ENCODE measurements around the gene TFRC. TPM values are rescaled to one million over a fixed set of nuclear protein-coding genes. Genes with fewer than 3 reads are reported as not detected.
"Not testable (repeated sequence)": the region's sequence is repeated elsewhere in the genome, so short reads cannot be mapped to it uniquely, and the experiment has no call there.

TFRC gene
- total RNA-seq, 1 donor from 2014 or later: 106 TPM

DNA sequence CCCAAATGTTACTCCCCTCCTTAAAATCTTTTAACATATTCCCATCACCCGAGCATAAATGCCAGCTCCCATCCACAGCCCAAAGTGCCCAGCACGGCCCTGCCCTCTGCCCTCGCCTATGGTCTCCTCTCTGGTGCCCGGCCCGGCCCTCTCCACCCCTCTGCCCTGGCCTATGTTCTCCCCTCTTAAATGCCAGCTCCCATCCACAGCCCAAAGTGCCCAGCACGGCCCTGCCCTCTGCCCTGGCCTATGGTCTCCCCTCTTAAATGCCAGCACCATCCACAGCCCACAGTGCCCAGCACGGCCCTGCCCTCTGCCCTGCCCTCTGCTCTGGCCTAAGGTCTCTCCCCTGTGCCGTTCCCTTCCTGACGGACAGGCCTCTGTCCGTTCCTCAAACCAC lies 76.6 kb downstream of the TFRC start:
- DNase-seq (ENCODE audit: low read depth): not testable (repeated sequence)

DNA sequence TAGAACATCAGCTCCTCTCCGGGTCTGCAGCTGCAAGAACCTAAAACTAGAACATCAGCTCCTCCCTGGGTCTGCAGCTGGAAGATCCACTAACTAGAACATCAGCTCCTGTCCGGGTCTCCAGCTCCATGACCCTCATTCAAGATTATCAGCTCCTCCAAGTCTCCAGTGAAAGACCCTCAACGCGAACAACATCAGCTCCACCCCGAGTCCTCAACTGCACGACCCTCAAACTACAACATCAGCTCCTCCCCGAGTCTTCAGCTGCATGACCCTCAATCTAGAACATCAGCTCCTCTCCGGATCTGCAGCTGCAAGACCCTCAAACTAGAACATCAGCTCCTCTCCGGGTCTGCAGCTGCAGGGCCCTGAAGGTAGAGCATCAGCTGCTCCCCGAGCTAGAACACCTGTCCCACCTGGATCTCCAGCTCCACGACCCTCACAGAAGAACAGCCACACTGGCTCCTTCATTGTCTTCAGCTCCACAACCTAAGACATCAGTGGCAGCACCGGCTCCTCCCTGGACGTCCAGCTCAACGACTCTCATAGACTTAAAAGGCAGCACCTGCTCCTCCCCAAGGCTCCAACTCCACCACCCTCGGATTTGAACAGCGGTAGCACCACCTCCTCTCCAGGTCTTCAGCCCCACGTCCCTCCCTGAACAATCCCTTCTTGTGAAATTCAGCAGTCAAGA lies 77.4 kb downstream of the TFRC start:
- not testable (repeated sequence) for DNase-seq (ENCODE audit: low read depth)

DNA sequence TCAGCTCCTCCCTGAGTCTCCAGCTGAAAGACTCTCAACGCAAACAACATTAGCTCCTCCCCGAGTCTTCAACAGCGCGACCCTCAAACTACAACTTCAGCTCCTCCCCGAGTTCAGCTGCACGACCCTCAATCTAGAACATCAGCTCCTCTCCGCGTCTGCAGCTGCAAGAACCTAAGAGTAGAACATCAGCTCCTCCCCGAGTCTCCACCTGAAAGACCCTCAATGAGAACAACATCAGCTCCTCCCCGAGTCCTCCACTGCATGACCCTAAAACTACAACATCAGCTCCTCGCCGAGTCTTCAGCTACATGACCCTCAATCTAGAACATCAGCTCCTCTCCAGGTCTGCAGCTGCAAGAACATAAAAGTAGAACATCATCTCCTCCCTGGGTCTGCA lies 78.3 kb downstream of the TFRC start:
- no peak for DNase-seq (ENCODE audit: low read depth)

DNA sequence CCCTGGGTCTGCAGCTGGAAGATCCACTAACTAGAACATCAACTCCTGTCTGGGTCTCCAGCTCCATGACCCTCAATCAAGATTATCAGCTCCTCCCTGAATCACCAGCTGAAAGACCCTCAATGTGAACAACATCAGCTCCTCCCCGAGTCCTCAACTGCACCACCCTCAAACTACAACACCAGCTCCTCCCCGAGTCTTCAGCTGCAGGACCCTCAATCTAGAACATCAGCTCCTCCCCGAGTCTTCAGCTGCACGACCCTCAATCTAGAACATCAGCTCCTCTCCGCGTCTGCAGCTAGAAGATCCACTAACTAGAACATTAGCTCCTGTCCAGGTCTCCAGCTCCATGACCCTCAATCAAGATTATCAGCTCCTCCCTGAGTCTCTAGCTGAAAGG lies 79.2 kb downstream of the TFRC start:
- not testable (repeated sequence) for DNase-seq (ENCODE audit: low read depth)

DNA sequence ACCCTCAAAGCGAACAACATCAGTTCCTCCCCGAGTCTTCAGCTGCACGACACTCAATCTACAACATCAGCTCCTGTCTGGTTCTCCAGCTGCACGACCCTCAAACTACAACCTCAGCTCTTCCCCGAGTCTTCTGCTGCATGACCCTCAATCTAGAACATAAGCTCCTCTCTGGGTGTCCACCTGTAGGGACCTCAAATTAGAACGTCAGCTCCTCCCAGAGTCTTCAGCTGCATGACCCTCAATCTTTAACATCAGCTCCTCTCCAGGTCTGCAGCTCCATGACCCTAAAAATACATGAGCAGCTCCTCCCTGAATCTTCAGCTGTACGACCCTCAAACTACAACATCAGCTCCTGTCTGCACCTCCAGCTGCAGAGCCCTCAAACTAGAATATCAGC lies 80.7 kb downstream of the TFRC start:
- not testable (repeated sequence) for DNase-seq (ENCODE audit: low read depth)

DNA sequence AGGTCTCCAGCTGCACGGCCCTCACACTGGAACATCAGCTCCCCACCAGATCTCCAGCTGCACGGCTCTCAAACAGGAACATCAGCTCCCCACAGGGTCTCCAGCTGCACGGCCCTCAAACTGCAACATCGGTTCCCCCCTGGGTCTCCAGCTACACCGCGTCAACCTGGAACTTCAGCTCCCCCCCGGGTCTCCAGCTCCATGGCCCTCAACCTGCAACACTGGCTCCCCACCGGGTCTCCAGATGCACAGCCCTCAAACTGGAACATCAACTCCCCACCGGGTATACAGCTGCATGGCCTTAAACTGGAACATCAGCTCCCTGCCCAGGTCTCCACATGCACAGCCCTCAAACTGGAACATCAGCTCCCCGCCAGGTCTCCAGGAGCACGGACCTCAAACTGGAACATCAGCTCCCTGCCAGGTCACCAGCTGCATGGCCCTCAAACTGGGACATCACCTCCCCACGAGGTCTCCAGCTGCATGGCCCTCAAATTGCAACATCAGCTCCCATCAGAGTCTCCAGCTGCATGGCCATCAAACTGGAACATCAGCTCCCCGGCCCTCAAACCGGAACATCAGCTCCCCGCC lies 81.4 kb downstream of the TFRC start:
- DNase-seq (ENCODE audit: low read depth): not testable (repeated sequence)

DNA sequence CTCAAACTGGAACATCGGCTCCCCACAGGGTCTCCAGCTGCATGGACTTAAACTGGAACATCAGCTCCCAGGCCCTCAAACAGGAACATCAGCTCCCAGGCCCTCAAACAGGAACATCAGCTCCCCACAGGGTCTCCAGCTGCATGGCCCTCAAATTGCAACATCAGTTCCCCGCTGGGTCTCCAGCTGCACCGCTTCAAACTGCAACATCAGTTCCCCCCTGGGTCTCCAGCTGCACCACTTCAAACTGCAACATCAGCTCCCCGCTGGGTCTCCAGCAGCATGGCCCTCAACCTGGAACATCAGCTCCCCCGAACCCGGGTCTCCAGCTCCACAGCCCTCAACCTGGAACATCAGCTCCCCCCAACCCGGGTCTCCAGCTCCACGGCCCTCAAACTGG lies 82.0 kb downstream of the TFRC start:
- no peak for DNase-seq (ENCODE audit: low read depth)

Other genes starting within 250 kb of the TFRC start
- gene TNK2, start 173.5 kb downstream of the TFRC start, total RNA-seq: 50.2 and 53.5 TPM in 2 replicates
- gene ZDHHC19, start 129.3 kb upstream of the TFRC start, total RNA-seq: not detected in 2 replicates
- gene SLC51A, start 134.4 kb upstream of the TFRC start, total RNA-seq: not detected in 2 replicates
- 66.2 and 83.6 TPM in 2 replicates for gene PCYT1A, start 205.6 kb upstream of the TFRC start, total RNA-seq
- gene DYNLT2B, start 236.2 kb upstream of the TFRC start, total RNA-seq: 9.1 and 12.0 TPM in 2 replicates